Liver (tissue), 3 donors: ENCODE measurements around the gene WDFY3.

Experiments used
- GABPA ChIP-seq, 2 donors: IDR thresholded peaks in 1 of 2; conservative IDR thresholded peaks in 1 of 2; 2 replicates each; pipeline ENCODE4 v1.6.1; 2016; ENCODE audit warnings: antibody characterized with exemption in 2 of 2, mild to moderate bottlenecking in 1 of 2, moderate library complexity in 1 of 2
- HNF4A ChIP-seq, 2 donors: conservative IDR thresholded peaks; 2 replicates each; pipeline ENCODE4 v1.6.1; 2016; ENCODE audit warnings: antibody characterized with exemption in 2 of 2, mild to moderate bottlenecking in 2 of 2
- HNF4G ChIP-seq: IDR thresholded peaks from 2 replicates; pipeline ENCODE4 v1.6.1; 2016; ENCODE audit warnings: antibody characterized with exemption
- JUND ChIP-seq, 2 donors: IDR thresholded peaks; 2 replicates each; pipeline ENCODE4 v1.6.1; 2016; ENCODE audit warnings: antibody characterized with exemption in 2 of 2
- RAD21 ChIP-seq, 2 donors: IDR thresholded peaks; 2 replicates each; pipeline ENCODE4 v1.6.1; 2016; ENCODE audit warnings: antibody characterized with exemption in 2 of 2, mild to moderate bottlenecking in 2 of 2
- REST ChIP-seq: IDR thresholded peaks from 2 replicates; pipeline ENCODE4 v1.6.1; 2016; ENCODE audit warnings: antibody characterized with exemption, mild to moderate bottlenecking
- RXRA ChIP-seq, 2 donors: IDR thresholded peaks; 2 replicates each; pipeline ENCODE4 v1.6.1; 2017 to 2018; ENCODE audit warnings: antibody characterized with exemption in 2 of 2, mild to moderate bottlenecking in 1 of 2
- TAF1 ChIP-seq: conservative IDR thresholded peaks from 2 replicates; pipeline ENCODE4 v1.6.1; 2016; ENCODE audit warnings: antibody characterized with exemption, mild to moderate bottlenecking
- YY1 ChIP-seq: IDR thresholded peaks from 2 replicates; pipeline ENCODE4 v1.6.1; 2016; ENCODE audit warnings: antibody characterized with exemption, mild to moderate bottlenecking
- TF ChIP-seq, protein P1 (sequence below): IDR thresholded peaks from 2 replicates; pipeline ENCODE4 v1.6.1; 2016; ENCODE audit warnings: antibody characterized with exemption
- TF ChIP-seq, protein P2 (sequence below): fragments of 150-350 bp; IDR thresholded peaks from 2 replicates; pipeline ENCODE4 v1.5.1; 2017; ENCODE audit warnings: improper control_type of control experiment, low read depth, low read length; ENCODE audit not compliant: missing input control
- TF ChIP-seq, protein P3 (sequence below): IDR thresholded peaks from 2 replicates; pipeline ENCODE4 v1.6.1; 2016; ENCODE audit warnings: antibody characterized with exemption
- donor health status: healthy.
- donor health status: healthy.

DNA sequence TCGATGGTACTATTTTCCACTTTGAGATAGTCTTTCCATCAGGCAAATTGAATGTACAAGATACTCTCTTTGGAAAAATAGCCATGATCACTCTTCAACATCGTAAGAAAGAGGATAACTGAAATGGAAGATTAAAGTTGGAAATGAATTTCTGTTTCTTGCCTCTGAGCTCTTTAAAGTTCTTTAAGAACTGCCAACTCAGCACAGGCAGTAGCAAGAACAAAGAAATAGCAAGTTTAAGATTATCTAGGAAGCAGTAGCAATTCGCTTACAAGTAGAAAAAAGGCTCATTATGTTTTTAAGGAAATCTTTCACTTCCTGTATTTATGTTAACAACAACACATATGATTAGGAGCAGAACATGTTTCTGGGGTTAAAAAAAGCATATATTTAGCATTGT is 255.9 kb downstream of the WDFY3 start:
- TF ChIP-seq REST (no peak), GABPA (IDR thresholded peaks at IDR 0.05 in 1 of 2, conservative IDR thresholded peaks at IDR 0.05 in 1 of 2) (no peak), JUND (IDR thresholded peaks at IDR 0.05) (no peak), TAF1 (no peak), HNF4A (conservative IDR thresholded peaks at IDR 0.05) (no peak), RAD21 (IDR thresholded peaks at IDR 0.05) (no peak), YY1 (no peak), RXRA (IDR thresholded peaks at IDR 0.05) (no peak), HNF4G (no peak)
- TF ChIP-seq, protein P1, sequence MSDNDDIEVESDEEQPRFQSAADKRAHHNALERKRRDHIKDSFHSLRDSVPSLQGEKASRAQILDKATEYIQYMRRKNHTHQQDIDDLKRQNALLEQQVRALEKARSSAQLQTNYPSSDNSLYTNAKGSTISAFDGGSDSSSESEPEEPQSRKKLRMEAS, result no peak
- TF ChIP-seq, protein P2, sequence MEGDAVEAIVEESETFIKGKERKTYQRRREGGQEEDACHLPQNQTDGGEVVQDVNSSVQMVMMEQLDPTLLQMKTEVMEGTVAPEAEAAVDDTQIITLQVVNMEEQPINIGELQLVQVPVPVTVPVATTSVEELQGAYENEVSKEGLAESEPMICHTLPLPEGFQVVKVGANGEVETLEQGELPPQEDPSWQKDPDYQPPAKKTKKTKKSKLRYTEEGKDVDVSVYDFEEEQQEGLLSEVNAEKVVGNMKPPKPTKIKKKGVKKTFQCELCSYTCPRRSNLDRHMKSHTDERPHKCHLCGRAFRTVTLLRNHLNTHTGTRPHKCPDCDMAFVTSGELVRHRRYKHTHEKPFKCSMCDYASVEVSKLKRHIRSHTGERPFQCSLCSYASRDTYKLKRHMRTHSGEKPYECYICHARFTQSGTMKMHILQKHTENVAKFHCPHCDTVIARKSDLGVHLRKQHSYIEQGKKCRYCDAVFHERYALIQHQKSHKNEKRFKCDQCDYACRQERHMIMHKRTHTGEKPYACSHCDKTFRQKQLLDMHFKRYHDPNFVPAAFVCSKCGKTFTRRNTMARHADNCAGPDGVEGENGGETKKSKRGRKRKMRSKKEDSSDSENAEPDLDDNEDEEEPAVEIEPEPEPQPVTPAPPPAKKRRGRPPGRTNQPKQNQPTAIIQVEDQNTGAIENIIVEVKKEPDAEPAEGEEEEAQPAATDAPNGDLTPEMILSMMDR, result no peak
- TF ChIP-seq, protein P3, sequence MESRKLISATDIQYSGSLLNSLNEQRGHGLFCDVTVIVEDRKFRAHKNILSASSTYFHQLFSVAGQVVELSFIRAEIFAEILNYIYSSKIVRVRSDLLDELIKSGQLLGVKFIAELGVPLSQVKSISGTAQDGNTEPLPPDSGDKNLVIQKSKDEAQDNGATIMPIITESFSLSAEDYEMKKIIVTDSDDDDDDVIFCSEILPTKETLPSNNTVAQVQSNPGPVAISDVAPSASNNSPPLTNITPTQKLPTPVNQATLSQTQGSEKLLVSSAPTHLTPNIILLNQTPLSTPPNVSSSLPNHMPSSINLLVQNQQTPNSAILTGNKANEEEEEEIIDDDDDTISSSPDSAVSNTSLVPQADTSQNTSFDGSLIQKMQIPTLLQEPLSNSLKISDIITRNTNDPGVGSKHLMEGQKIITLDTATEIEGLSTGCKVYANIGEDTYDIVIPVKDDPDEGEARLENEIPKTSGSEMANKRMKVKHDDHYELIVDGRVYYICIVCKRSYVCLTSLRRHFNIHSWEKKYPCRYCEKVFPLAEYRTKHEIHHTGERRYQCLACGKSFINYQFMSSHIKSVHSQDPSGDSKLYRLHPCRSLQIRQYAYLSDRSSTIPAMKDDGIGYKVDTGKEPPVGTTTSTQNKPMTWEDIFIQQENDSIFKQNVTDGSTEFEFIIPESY, result no peak
